Activated T-cell treated with anti-CD3 and anti-CD28 coated beads for 48 hours (primary cell): ENCODE measurements around the gene DSCAML1.

Experiments used
- DNase-seq: peaks from one replicate; pipeline ENCODE4 v3.0.0-alpha.2; 2020; ENCODE audit warnings: low read depth

Gene DSCAML1

DNA sequence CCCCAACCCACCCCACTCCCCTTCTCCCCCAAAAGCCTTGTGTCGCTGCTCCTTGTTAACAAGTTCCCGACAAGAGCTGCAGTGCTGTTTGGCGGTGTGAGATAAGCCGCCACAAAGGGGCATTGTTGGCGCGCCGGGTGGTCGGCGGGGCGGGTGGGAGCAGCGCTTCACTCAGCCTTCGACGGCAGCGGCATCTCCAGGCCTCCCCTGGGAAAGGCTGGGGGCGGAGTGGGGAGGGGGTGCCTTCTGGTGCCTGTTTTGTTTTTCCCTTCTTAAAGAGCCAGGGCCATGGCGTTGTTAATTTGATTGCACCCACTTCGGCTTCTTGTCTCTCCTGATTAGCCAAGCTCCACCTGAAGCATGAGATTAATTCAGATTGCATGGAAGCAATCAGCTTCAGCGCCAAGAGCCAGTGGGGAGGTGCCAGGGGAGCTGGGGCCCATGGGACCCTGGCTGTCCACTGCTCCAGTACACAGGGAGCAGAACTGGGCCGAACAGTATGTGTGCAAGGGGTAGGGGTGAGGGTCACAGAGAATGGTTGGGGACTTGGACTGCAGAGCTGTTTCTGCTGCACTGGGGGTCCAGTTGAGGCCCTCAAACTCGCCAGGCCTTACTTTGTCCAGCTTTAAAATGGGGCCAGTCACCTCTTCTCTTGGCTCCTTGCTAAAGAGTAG, 304.3 kb downstream of the DSCAML1 start:
- DNase-seq: no peak

DNA sequence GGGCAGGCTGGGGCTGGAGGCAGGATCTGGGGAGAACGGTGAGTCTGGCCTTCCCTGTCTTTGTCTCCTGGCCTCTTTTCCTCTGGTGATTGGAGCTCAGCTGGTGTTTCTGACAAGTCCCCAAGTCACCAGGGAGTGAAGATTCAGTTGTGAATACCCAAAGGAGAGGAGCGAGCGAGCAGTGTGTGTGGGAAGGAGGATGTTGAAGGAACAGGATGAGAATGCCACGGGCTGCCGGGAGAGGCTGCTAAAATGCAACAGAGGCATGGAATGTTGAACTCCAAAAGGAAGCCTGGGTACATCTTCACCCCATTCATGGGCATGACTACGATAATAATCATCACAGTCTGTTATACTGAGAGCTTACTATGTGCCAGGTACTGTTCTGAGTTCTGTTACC, 306.1 kb downstream of the DSCAML1 start:
- no peak for DNase-seq

DNA sequence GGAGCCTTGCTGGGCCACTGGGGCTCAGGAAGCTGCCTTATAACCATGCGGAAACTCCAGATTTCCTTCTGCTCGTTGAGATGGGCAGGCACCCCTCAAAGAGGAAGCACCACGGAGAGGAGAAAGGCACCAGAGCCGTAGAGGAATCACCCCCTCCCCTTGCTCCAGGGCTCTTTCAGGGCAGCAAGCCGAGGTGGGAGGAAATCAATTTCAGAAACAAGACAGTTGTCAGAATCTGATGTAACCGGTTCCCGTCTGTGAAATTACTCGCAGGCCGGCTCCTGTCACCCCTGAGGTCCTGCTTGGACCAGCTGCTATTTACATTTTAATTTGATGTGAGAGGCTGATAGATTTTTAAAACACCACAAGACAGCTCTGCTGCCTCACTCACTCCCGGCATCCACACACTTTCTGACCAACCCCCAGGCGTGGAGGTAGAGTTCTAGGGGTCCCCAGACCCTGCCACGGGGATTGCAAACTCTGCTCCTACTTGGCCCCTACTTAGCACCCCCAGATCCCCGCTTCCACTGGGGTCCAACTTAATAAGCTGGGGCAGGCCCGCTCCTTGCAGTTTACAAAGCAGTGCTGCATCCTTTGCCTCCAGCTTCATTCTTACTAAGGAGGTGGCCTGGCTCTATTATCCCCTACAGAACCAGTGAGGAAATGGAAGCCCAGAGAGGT, 306.9 kb downstream of the DSCAML1 start:
- no peak for DNase-seq

DNA sequence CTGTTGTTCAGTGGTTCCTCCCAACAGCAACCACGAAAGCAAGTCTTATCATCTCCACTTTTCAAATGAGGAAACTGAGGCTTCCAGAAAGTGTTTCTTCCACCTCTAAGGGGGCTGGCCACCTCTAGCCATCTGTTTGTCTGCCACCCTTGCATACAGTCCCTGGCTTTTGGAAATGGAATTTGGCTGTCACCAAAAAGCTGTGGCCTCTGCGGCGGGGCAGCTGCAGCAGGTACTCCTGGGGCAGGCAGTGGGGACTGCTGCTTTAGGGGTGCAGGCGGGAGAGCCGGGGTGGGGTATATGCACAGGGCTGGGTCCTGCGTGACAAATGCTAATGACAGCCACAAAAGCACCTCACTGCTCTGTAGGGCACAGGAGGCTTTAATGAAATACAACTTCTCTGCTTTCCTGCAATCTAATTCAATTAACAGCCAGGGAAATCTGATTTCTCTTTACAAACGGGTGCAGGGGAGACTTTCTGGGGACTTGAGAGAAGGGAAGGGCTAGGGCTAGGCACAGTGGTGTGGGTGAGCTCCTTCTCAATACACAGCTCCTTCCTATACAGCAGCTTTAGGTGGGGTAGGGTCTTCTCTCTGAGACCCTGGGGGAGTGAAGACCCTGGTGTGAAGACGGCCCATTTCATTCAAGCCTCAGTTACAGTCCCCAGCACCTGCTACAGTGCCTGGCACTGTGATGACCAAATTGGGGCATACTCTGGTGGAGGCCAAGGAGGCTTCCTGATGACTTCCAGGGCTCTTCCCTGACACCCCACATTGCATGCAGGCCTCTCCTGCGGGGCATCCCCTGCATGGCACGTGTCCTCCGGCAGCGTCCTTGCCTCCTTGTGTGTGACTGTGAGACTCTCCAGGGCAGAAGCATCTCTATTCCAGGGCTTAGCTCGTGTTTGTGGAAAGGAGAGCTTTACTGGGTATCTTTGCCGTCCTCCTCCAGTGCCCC, 307.7 kb downstream of the DSCAML1 start:
- DNase-seq: no peak

DNA sequence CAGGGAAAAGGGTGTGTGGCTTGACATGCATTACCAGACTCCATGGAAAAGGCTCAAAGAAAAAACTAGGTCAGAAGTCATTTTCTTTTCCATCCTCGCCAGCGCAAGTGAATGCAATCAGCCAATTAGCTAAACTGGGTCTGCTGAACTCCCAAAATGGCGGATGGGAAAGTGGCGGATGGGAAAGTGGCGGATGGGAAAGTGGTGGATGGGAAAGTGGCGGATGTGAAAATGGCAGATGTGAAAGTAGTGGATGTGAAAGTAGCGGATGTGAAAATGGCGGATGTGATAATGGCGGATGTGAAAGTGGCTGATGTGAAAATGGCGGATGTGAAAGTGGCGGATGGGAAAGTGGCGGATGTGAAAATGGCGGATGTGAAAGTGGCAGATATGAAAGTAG, 311.0 kb downstream of the DSCAML1 start:
- no peak for DNase-seq

DNA sequence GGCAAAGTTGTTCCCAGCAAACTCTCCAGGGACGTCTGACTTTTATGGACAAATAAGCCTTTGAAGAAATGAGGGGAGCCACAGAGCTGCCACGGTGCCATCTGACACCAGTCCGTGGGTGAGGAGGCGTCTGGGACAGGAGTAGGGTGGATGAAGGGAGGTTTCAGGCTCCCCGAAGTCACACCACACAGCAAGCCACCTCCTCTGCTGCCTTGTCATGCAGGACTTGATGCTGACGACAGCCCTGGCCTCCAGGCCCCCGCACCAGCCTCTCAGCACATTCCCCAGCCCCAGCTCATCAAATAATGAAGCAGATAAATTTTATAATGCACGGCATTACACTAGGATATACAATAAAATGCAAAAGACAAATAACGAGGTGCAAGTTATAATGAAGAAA, 312.9 kb downstream of the DSCAML1 start:
- DNase-seq: no peak

DNA sequence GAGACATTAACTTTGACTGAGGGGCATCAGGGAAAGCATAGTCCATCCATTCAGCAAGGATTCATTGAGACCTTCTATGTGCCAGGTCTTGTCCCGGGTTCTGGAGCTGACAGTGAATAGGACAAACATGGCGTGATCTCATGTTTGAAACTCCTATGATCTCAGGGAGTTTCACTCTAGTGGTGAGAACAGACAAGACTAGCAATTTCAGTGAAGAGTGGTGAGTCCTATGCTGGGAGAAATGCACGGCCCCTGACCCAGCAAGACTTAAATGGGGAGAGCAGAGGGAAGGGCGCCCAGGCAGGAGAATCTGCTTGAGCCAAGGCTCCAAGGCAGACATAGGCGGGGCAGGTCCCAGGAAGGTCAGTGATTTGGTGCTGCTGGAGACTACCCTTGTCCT, 313.6 kb downstream of the DSCAML1 start:
- DNase-seq: no peak

DNA sequence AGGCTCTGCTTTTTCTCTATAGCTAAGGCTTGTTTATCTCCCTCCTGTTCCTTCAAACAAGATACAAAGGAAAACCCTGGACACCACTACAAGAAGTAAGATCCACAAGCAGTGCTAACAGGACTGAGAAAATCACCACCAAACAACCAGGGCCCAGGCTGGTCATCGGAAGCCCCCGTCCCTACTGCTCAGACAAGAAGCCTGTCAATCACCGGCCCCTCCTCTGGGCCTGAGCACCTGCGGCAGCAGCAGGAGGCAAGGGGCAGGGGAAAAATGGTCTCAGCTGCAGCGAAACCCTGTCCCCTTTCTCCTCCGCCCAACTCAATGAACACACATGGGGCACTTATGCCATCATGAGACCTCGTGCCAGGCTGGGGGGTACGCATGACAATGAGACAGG, 314.1 kb downstream of the DSCAML1 start:
- DNase-seq: no peak

DNA sequence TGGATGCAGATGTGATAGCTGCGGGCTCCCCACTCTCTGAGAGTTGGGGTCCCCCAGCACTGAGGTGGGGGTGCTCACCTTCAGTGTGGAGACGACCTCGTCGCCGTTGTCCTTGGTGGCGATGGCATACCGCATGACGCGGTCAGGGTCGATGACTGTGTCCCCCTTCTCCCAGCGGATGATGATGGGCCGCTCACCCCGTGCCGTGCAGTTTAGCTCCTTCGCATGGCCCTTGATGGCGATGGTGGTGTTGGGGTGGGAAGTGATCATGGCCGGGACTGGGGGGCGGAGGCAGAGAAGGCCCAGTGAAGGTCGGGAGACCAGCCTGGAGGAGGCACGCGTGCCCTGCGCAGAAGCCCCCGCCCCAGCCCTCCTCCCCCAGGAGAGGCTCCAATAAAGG, 315.1 kb downstream of the DSCAML1 start:
- no peak for DNase-seq

DNA sequence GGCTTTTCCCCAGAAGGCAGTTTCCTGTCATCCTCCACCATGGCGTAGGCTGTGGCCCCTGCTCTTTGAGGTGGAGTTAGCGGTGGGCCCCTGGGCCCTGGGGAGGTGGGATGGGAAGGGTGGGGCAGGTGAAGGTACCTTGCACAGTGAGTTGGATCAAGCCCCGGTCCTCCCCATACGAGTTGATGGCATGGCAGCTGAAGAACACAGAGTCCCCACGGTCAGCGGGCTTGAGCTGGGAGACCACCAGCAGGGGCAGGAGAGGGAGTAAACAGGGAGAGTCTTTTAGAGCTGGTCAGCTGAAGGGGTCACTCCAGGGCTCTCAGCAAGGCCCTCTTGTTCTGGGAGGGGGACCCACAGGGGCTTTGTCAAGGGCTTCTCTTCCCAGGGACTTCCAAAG, 316.0 kb downstream of the DSCAML1 start:
- no peak for DNase-seq

DNA sequence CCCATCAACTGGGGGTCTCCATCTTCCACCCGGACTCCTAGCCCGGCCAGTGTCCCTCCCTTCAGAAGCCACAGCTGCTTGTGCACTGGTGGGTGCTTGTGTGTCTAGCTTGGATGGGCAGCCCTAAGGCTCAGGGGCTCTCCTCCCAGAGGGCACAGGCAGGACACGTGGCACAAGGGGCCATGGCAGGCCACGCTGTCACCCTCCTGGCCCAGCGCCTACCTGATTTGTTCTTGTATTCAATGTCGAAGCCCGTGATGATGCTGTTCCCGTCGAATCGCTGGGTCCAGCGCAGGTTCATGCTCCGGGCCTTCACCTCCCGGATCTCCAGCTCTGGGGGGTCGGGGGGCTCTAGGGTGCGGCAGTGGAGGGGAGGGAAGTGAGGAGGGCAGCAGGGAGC, 316.8 kb downstream of the DSCAML1 start:
- no peak for DNase-seq

DNA sequence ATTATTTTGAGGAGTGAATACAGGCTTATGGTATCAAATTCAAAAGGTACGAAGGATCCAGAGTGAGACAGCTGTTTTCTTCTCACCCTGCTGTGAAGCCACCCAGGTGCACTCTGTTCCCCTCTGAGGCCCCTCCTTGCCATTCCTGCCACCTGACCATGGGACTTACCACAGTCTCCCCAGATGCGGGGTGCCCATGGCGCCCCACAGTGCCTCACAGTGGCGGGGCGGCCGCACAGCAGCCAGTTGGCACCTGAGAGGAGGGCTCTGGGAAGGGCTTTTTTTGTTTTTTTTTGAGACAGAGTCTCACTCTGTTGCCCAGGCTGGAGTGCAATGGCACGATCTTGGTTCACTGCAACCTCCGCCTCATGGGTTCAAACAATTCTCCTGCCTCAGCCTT, 317.6 kb downstream of the DSCAML1 start:
- DNase-seq: peak; percentile 10

DNA sequence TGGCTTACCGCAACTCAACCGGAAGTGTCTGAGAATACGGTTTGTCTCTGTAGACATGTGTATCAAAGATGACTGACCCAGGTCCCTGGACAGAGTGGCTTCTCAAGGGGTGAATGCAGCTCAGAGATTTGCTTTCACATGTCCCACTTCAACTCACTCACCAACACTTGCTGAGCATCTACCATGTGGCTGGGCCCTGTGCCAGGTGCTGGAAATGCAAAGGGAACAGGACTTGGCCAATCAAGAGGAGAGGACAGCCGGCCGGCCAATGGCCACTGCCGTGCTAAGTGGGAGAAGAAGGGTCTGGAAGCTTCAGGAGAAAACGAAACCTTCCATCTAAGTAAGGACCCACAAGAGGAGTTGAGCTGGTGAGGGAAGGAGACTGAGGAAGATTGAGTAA, 318.1 kb downstream of the DSCAML1 start:
- no peak for DNase-seq

DNA sequence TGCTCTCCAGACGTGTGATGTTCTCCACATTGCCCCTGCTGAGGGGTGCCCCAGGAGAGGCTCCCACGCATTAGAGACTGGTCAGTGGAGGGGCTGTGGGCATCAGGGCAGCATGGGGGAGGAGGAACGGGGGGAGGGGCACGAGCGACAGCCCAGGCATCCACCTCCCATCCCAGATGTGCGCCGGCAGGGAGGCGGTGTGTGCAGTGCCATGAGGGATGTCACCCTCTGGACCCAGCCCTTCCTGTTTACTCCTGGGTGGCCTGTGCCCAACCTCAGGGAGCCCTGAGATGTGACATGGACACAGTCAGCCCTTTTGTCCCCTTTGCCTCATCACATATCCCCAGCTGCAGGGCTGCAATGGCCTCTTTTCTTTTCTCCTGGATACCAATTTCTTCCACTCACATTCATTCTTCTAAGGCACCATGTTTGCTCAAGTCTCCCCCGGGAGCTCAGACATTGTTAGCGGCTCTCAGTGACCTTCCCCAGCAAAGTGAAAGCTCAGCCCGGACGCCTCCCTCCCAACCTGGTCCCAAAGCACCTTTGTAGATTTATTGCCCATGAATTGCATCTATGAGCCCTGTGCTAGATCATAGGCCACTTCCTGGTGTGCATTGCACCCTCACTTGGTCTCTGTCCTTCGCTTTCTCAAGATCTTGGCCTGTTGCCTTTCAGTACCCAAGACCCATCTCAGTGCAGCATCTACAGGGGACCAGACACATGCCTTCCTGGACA, 318.7 kb downstream of the DSCAML1 start:
- DNase-seq: no peak

DNA sequence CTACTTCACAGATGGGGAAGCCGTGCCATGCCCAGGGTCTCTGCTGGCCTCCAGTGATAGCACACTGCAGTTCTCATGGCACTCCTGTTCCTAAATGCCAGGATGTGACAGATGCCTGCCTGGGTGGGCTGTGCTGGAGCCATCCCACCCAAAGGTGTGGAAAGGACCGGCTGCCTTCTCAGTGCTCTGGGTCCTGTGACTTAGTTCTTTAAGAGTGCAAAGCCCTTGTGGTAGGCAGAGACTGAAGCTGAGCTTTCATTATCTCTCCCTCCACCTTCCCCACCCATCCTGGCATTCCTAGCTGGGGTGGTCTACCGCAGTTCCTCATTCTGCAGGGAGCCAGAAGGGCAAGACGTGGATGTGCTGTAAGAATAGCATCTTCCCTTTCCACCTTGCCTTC, 319.3 kb downstream of the DSCAML1 start:
- no peak for DNase-seq

DNA sequence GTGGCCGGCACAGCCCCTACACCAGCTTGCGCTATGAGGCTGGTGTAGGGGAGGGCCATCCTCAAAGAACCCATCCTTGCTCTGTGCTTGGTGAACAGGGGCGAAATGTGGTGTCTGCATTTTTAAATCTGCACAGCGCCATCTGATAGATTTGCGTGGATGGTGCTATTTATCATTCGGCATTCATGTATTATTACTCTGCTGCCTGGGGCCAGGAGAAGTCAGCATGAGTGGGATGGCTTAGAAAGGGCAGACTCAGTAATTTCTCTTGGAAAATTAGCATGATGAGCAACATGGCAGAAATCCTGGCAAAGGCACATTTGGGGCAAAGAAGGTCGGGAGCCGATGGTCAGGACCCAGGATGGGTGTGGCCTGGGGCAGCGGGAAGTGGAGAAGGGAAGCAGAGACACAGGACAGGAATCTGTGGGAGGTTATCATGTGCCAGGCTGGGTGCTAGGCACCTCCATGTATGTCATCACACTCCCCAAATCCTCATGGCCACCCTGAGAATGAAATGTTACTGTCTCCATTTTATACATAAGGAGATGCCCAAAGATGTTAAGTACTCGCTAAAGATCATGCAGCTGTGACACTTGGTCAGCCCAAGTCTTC, 320.4 kb downstream of the DSCAML1 start:
- DNase-seq: no peak

DNA sequence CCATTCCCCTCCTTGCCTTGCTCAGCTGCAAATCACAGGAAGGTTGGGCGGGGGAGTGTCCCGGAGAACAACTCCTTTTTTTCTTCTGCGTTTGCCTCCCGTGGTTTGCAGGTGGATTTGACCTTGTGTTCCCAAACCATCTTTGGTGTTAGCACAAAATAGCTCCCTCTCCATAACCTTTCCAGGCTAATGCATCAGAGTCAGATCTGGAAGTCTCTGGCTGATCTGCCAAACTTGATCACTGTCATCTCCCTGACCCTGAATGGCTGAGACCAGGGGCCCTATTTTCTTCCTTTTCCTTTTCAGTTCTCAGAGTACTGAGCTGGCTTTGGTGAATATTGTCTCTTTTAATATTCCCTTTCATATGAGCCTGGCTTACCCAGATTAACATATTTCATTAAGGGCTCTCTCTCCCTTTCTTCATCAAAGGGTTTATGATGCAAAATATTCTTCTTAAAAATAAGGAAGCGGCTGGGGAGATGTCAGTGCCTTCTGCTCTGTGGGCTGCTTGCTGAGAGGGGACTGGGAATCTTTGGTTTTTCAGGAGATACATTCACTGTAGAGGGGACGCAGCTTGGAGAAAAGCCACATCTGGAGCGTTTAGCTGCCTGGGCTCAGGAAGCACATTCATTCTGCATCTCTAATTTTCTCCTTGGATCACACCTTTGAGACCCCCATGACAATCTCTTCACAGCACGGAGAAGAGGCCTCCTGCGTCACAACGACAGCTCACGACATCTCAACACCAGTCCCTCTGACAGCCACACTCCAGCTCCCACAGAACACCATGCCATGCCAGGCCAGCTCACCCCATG, 321.1 kb downstream of the DSCAML1 start:
- DNase-seq: no peak

DNA sequence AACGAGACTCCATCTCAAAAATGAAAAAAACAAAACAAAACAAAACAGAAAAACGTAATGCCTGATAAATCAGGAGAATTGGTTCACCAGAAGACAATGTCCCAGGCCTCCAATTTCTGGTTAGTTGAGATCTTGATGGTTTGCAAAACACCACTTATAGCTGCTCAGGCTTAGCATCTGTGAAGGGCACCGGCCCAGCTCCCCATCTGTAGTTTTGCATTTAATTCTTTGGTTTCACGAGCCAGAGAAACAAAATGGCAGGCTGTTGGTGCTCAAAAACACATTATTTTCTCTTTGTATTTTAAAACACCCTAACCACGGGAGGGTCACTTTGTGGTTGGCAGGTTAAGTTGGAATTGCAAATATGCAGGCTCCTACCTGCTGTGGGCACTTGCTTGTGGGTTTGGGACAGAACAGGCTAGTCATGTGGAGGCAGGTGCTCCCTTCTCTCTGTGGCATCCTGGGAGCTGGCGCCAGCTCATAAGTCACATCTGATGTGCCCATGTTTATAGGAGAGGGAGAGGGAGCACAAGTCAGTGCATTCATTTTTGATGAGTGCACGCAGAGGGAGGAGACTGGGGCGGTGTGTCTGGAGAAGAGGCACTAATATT, 323.4 kb downstream of the DSCAML1 start:
- DNase-seq: no peak

DNA sequence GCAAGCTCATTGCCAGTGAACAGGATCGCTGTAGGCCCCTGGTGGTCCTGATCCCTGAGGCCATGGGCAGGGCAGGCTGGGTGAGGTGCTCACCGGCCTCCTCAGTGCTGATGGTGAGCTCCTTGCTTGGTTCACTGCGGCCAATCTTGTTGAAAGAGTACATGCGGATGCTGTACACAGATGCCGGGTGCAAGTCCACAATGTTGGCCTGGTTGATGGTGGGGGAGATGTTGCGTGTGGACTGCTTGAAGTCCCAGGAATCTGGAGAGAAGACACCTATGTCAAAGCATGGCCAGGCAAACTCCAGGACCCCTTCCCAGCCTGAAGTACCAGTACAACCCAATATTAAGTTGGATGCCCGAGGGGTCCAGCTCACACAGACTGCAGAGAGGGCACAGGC, 325.2 kb downstream of the DSCAML1 start:
- no peak for DNase-seq

DNA sequence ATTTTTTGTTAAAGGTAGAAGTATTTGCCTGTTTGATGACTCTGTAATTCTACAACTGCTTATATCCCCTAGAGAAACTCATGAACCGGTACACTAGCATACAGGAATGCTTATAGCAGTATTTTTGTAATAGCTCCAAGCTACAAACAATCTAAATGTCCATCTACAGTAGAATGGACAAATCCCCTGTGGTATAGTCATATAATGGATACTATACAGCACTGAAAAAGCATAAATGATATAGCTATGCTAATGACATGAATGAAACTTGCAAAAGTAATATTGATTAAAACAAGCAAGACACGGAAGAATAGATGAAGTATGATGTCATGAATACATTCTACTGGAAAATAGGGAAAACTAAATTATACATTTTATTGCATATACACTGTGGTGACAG, 326.4 kb downstream of the DSCAML1 start:
- DNase-seq: no peak

DNA sequence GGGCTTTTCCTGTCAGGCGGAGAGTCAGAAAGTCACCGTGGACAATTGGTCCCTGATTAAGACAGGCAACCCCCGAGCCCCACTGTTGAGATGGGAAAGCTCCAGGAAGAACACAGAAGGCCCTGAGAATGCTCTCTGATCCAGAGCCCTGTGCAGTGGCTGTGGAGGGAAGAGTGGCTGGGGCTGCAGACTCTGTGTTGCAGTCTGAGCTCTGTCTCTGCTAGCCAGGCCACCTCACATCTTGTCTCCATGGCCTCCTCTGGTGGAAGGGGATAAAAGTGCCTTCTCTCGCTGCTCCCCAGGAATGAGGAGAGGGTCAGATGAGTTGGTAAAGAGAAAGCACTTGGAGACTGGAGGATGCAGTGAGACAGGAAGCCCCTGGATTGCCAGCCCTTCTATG, 328.1 kb downstream of the DSCAML1 start:
- DNase-seq: no peak
